Glomerular visceral epithelial cell (primary cell): ENCODE data around the gene FRMD4A.

Experiments used
- DNase-seq: peaks from one replicate; pipeline ENCODE4 v3.0.0-alpha.2; 2016; ENCODE audit errors: extremely low spot score

Gene FRMD4A

DNA sequence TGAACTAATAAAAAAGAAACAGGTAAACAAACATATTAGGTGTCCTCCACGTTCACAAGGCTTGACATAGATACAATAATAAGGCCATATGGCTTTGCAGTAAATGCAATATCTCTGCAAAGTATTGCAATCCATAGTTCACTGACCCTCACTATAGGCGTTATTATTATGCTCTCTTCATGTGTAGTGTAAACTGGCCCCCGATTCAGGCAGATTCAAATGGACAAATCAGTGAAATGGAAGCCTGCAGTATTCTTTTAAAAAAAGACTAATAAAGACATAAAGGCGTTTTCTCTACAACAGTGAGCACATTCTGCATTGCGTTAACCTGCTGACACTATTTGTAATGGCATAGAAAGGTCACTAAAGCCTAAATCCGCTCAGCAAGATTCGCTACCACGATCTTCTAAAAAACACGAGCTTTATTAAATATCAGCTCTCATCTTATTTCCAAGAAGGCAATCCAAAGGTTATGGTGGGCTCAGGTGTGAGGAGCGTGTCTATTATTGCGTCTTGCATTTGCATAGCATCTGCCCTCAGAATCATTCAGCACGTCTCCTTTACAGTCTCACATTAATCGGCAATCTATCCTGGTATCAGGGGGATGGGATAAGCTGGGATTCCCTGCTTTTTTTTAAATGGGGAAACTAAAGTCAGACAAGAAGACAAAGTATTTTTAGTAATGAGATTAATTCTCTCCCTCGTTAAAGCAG, 36.2 kb downstream of the FRMD4A start:
- no peak for DNase-seq

- no peak for DNase-seq
These were observed 37.2 kb downstream of the FRMD4A start for GRCh38 chr10:14293526-14293925.

- no peak for DNase-seq
These were observed 39.4 kb downstream of the FRMD4A start for GRCh38 chr10:14291296-14291695.

DNA sequence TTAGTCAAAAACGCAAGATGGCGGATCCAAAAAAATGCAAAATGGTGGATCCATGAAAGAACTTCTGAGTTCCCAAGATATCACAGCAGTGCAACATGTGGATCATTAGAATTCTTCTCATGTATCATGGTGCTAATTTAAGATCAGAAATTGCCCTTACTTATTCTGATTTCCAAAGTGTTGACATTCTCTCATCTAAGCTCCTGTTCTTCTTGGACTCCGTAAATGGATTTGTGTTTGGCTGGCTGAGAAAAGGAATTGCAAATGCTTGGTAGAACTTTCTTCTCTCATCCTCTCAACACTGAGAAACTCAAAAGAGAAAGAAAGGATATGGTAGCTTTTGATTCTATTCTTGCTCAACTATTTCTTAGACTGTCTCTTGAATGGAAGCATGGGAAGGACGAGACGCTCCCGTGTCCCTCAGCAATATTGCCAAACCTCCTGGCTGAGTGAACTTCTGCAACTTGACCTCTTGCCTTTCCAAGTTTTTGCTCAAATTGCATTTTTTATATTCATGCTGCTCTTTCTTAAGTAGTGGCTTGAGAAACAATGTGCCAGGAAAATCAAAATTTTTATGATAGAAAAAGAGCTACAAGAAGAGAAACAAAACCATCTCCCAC, 44.7 kb downstream of the FRMD4A start:
- DNase-seq: no peak

DNA sequence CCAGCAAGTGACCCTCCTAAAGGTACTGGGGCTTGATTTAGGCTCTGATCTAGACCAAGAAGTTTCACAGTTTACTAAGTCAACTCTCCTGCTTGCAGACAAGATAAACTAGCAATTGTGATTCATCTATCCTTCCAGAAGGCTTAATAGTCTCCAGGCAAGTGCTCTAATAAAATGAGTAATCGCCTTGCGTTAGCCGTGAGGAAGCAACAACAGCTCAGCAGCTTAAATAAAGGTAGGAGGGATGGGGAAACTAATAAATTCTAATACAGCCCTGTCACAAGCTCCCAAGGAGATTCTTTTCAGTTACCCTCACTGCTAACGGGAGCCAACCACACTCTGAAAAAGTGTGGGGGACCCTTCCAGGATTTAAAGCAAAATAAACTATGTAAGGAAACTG, 48.4 kb downstream of the FRMD4A start:
- DNase-seq: no peak

DNA sequence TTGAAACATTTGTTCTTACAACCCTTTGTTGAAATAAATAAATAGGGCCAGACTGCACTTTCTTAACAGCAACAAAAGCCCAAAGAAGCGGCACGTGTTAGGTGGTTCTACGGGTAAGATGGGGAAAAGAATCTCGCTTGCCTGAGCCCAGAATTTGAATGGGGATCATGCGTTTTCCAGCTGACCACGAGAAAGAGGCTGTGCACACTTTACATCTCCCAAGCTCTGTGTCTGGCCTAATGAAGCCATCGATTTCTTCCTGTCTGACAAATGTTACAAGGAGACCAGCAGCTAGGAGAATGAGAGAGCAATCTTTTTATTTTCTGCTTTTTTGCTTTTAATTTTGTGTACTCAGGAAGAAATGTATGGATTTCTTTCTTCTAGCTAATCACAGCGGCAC, 52.2 kb downstream of the FRMD4A start:
- no peak for DNase-seq

DNA sequence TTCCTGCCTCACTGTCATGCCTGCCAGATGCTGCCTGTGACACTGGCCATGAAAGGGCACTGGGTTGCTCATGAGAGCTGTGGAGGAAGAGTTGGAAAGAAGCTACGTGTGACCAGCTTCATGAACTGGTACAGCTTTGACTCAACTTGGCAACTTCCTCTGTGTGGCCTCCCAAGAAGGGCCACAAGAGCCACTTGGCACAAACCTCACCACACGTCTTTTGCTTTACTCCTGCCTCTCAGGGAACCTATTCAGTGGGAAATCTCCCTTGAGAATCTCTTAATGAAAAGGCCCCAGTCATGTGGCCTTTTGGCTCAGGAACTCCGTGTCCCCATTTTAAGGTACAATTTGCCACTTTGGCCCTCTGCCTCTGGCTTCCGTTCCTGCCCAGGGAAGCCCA, 54.5 kb downstream of the FRMD4A start:
- no peak for DNase-seq

DNA sequence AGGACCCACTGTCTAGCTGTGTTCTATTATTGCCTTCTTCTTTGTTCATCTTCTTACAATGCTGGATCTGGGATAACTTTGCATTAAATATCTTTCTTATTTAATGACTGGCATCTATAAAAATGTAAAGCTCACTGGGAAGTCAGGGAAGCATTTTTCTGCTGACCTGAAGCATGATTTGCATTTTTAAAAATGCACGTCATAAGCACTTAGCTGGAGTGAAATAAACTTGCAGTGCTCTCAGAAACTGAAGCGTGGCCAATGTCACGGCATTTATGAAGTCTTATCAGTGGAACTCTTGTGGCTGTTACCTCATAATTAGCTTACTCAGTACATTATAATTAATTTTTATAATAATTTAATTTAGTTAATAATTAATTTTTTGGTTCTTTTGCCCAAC, 59.1 kb downstream of the FRMD4A start:
- no peak for DNase-seq

DNA sequence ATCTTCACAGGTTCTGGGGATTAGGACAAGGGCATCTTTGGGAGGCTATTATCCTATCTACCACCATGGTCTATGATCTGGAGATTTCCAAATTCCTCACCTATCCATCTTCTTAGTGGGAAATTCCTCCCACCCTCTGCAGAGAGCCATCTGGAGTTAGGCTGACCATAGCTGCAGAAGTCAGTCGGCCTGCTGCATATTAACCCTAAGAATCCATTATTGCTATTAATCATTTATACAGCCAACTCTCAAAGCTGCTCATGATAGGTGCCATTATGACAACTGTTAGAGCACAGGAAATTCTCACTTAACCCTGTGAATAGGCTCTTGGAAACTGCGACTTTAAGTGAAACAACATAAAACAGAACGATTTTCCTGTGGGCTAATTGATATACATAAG, 60.4 kb downstream of the FRMD4A start:
- DNase-seq: no peak

DNA sequence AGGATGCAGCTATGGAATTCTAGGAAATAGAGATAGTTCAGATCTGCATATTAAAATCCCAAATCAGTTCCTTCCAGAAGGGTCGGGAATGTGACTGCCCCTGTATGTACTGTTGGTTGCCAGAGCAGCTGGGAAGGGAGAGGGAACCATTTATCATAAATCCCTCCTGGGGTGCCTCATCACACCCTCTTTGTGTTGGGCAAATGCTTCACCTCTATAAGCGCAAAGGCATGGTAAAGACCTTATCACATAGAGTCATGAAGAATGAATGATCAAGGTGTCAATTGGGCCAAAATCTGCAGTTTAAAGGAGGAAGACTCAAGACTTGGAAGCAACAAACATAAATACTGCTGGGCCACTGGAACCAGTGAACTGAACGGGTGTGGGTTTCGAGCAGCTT, 65.0 kb downstream of the FRMD4A start:
- no peak for DNase-seq

GRCh38 chr10:14262836-14263425, 67.8 kb downstream of the FRMD4A start:
- DNase-seq: no peak

- DNase-seq: no peak
These were observed 69.4 kb downstream of the FRMD4A start for GRCh38 chr10:14261336-14261735.

GRCh38 chr10:14259696-14260566, 70.8 kb downstream of the FRMD4A start:
- DNase-seq: peak; percentile 89

DNA sequence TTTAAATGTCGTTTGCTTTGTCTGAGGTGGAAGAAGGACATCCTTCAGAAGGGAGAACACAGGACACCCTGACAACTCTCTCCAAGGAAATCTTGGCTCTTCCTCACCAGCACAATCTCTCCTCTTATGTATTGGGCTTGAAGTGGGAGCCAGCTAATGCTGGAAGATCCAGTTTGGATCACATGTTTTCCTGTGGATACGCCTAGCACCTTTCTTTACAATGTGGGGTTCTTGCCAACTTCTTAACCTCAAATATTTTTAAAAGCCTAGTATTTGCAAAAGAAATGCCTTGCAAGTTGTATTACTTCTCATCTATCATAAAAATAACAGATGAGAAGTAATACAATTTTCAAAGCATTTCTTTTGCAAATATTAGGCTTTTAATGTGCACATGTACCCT, 76.4 kb downstream of the FRMD4A start:
- peak; percentile 43 for DNase-seq

DNA sequence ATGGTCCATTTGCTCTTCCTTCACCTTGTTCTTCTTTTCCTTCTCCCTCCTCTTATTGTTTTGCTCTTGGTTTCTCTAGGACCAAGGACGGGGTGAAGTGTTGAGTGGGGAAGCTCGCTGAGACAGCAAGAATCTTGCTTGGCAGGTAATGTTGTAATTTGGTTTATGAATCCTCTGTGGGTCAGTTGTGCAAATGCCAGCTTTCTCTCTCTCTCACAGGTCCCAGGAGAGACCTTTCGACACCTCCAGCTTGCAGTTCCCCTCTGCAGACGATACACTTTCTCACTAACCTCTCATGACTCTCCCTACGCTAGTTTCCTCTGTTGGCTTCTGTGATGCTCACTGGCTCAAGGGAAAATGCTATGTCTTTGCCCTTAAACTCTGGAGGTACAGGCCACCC, 77.0 kb downstream of the FRMD4A start:
- DNase-seq: no peak

DNA sequence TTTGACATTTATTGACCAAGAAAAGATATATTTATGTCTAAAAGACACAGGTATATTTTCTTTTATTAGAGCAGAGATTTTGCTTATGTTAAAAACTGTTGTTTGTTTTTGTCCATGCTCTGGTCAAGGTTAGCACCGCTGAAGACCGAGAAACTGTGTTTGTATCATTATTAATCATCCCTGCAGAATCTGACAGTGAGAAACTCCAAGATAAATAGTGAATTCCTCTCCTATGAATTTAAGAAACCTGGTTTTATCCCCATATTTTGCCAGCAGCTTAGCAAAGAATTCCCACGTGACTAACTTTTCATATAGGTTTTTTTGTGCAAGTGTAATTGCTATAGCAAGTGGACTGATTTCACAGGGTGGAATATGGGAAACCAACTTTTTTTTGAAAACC, 77.6 kb downstream of the FRMD4A start:
- DNase-seq: no peak

DNA sequence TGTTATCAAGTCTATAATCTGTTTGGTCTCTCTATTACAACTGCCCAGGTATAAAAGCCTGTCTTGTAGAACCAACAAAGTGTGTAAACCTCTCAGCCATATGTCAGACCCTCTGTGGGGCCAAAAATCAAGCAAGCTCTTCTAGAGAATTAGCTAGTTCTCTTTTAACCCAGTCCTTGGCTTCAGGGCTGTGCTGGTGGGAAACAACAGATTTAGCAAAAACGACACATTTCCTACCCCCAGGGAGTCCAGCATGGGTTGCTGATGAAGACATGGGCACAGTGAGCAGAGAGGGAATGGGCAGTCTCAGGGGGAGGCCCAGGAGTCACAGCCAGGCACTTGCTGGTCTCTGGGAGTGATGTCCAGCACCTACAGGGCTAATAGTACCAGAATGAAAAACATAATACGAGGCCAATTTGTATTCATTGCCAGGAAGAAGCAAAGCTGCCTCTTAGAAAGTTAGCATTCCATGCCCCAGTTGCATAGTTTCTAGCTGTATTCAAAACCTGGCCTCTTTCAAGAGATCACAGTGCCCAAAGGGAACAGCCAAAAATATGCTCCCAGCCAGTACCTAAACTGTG, 80.1 kb downstream of the FRMD4A start:
- DNase-seq: no peak

DNA sequence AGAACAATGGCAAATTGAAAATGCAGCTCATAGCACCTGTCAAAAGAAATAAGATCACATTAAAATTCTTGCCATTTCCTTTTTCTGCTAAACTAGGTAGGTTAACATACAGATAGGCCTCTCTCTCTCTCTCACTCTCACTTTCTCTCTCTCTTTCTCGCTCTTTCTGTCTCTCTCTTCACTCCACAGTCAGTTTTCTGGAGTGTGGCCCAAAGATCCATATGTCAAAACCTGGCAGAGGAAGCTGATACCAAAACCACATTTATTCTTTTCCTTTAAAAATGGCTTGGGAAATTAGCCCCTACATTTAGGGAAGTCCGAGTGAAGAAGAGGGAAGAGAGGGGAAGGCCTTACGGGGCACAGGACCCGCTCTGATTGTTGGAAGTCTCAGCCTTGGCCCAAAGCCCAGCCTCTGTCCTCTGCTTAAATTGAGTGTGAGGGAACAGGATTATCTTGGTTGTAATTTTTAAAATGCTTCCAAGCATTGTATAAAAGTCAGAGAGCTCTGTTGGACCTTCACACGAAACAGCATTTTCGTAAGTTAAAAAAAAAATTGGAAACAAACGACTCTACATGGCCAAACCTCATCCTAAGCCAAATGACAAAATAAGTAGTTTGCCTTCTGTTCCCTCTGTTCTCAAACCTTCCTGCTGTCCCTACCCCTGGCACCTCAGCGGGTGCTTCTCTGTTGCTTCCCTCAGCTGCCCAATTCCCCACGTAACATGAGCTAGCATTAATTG, 83.2 kb downstream of the FRMD4A start:
- no peak for DNase-seq

- DNase-seq: peak; percentile 18
These were observed 85.9 kb downstream of the FRMD4A start for GRCh38 chr10:14244801-14245211.

DNA sequence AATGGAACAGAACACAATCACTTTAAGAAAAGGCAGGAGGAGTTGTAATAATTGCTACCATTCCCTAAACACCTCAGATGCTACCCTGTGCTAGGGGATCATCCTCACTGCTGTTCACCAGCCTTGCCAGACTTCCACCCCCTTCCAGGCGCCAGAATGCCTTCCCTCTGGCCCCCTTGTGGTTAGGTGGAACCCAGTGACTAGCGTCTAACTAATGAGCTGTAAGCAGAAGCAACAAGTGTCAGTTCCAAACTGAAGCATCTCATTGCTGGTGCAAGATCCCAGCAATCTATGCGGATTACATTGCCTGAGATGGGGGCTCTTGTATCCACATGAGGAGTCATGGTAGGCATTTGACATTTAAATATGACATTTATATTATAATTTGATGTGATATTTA, 86.6 kb downstream of the FRMD4A start:
- DNase-seq: peak; percentile 27

GRCh38 chr10:14243221-14243620, 87.5 kb downstream of the FRMD4A start:
- no peak for DNase-seq
